Hepatocyte (in vitro differentiated cells): Measurements from ENCODE around the gene FAM193B. TPM values are rescaled to one million over a fixed set of nuclear protein-coding genes. Genes with fewer than 3 reads are reported as not detected.

ENCODE experiments used
- DNase-seq: peaks from one replicate; pipeline ENCODE4 v3.0.0-alpha.2; 2016; ENCODE audit warnings: low spot score
- H2AFZ ChIP-seq: fragments of 200-600 bp; sonication (generic); 2 replicates; pipeline ENCODE4 v1.6.0; 2016; ENCODE audit warnings: antibody characterized with exemption, mild to moderate bottlenecking
- H3K27ac ChIP-seq: fragments of 200-600 bp; sonication (generic); 2 replicates; pipeline ENCODE4 v1.5.1; 2016; ENCODE audit warnings: mild to moderate bottlenecking
- H3K27me3 ChIP-seq: fragments of 200-600 bp; sonication (generic); 2 replicates; pipeline ENCODE4 v1.6.1; 2016
- H3K36me3 ChIP-seq: fragments of 200-600 bp; sonication (generic); replicated peaks from 2 replicates; pipeline ENCODE4 v1.5.1; 2016; ENCODE audit warnings: low read depth; ENCODE audit not compliant: insufficient read depth
- H3K4me1 ChIP-seq: fragments of 200-600 bp; sonication (generic); 2 replicates; pipeline ENCODE4 v1.5.1; 2016; ENCODE audit warnings: mild to moderate bottlenecking, moderate library complexity; ENCODE audit not compliant: insufficient read depth
- H3K4me2 ChIP-seq: fragments of 200-600 bp; sonication (generic); 2 replicates; pipeline ENCODE4 v1.6.0; 2016
- H3K4me3 ChIP-seq: fragments of 200-600 bp; sonication (generic); 2 replicates; pipeline ENCODE4 v1.5.1; 2016; ENCODE audit warnings: mild to moderate bottlenecking
- H3K79me2 ChIP-seq: fragments of 200-600 bp; sonication (generic); 2 replicates; pipeline ENCODE4 v1.6.0; 2017; ENCODE audit warnings: mild to moderate bottlenecking
- H3K9me2 ChIP-seq: fragments of 200-600 bp; sonication (generic); replicated peaks from 2 replicates; pipeline ENCODE4 v1.6.0; 2017; ENCODE audit warnings: mild to moderate bottlenecking; ENCODE audit not compliant: insufficient read depth
- H3K9me3 ChIP-seq: fragments of 200-600 bp; sonication (generic); 2 replicates; pipeline ENCODE4 v1.5.1; 2016; ENCODE audit warnings: low read depth, mild to moderate bottlenecking
- H4K20me1 ChIP-seq: fragments of 200-600 bp; sonication (generic); 2 replicates; pipeline ENCODE4 v1.6.0; 2016; ENCODE audit warnings: mild to moderate bottlenecking; ENCODE audit not compliant: insufficient read depth, poor library complexity, severe bottlenecking
- CTCF ChIP-seq: fragments of 200-600 bp; sonication (generic); IDR thresholded peaks from 2 replicates; pipeline ENCODE4 v1.5.1; 2016; ENCODE audit warnings: antibody characterized with exemption, mild to moderate bottlenecking; ENCODE audit not compliant: poor library complexity
- EZH2 ChIP-seq: fragments of 200-600 bp; sonication (generic); IDR thresholded peaks from 2 replicates; pipeline ENCODE4 v1.6.1; 2016; ENCODE audit warnings: antibody characterized with exemption, mild to moderate bottlenecking, borderline replicate concordance
- EZH2phosphoT487 ChIP-seq: fragments of 200-600 bp; sonication (generic); IDR thresholded peaks from one replicate; pipeline ENCODE4 v1.6.1; 2018; ENCODE audit warnings: antibody characterized with exemption, mild to moderate bottlenecking, low read depth, moderate library complexity; ENCODE audit not compliant: unreplicated experiment, severe bottlenecking
- WGBS: methylation state at CpG from one replicate; pipeline ENCODE4 v1.1.6; 2016; ENCODE audit warnings: low lambda C conversion rate; ENCODE audit errors: missing lambda C conversion rate; 5-methylcytosine and 5-hydroxymethylcytosine counted together
- polyA plus RNA-seq: library from polyadenylated mRNA; unstranded; fragments of >200 nt; fragmentation: Nextera tagmentation; extraction: Ambion mirVana; gene quantifications from 2 replicates; pipeline ENCODE4 v1.2.1, GENCODE V29; 2016
- total RNA-seq: library from RNA; depleted of rRNA; stranded (reverse); fragments of >200 nt; gene quantifications from 2 replicates; pipeline ENCODE4 v1.2.3, GENCODE V29; 2014

FAM193B gene
- total and polyA plus RNA-seq, 2 experiments from 2014 or later = 67.6 to 76.1 TPM

- Histone ChIP-seq H3K4me3 (no peak overlapping the region), H4K20me1 (no peaks in the 10 kb centered on the region), H3K9me3 (no peaks in the 10 kb centered on the region), H3K9me2 (no peaks in the 10 kb centered on the region), H3K4me1 (peaks cover 4% of the 10 kb centered on the region), H3K79me2 (peaks cover 12% of the 10 kb centered on the region), H3K4me2 (no peak overlapping the region), H3K27ac (no peak overlapping the region), H3K36me3 (no peaks in the 10 kb centered on the region), H3K27me3 (no peaks in the 10 kb centered on the region), H2AFZ (no peak overlapping the region)
- WGBS = 96% methylated on average over 5 of the region's 5 CpGs
- no peak for DNase-seq
- no peak for TF ChIP-seq EZH2phosphoT487
These were observed 43.2 kb downstream of the FAM193B start for GRCh38 chr5:177511181-177511580.

GRCh38 chr5:177510567-177511053 lies 43.8 kb downstream of the FAM193B start:
- Histone ChIP-seq H2AFZ (no peak overlapping the region), H3K27me3 (no peaks in the 10 kb centered on the region), H3K9me2 (no peaks in the 10 kb centered on the region), H3K4me2 (no peak overlapping the region), H3K27ac (no peak overlapping the region), H3K4me3 (no peak overlapping the region), H3K4me1 (no peaks in the 10 kb centered on the region), H4K20me1 (no peaks in the 10 kb centered on the region), H3K9me3 (no peaks in the 10 kb centered on the region), H3K79me2 (peaks cover 6% of the 10 kb centered on the region), H3K36me3 (no peaks in the 10 kb centered on the region)
- TF ChIP-seq EZH2 (no peak), EZH2phosphoT487 (no peak), CTCF (no peak)
- no peak for DNase-seq
- WGBS = 94% methylated on average over 15 of the region's 15 CpGs

GRCh38 chr5:177509991-177510566 lies 44.3 kb downstream of the FAM193B start:
- no peak for DNase-seq
- H3K27me3 ChIP-seq = no peaks in the 10 kb centered on the region
- H3K9me3 ChIP-seq = no peaks in the 10 kb centered on the region
- no peak overlapping the region for H3K27ac ChIP-seq
- peaks cover under 1% of the 10 kb centered on the region for H3K79me2 ChIP-seq
- no peak overlapping the region for H3K4me2 ChIP-seq
- WGBS = 91% methylated on average over 11 of the region's 11 CpGs
- no peaks in the 10 kb centered on the region for H3K36me3 ChIP-seq
- no peak overlapping the region for H2AFZ ChIP-seq
- no peaks in the 10 kb centered on the region for H3K4me1 ChIP-seq
- TF ChIP-seq EZH2phosphoT487 (no peak), CTCF (no peak), EZH2 (no peak)
- H4K20me1 ChIP-seq = no peaks in the 10 kb centered on the region
- H3K4me3 ChIP-seq = no peak overlapping the region
- no peaks in the 10 kb centered on the region for H3K9me2 ChIP-seq

GRCh38 chr5:177509381-177509951 lies 44.9 kb downstream of the FAM193B start, which contains the start of gene DOK3:
TSS of gene DOK3 (minus strand) at chr5:177509826. CDS start at chr5:177509540, 286 bp downstream.
- DNase-seq = no peak
- Histone ChIP-seq H4K20me1 (no peaks in the 10 kb centered on the region), H3K9me3 (no peaks in the 10 kb centered on the region), H3K27me3 (no peaks in the 10 kb centered on the region), H3K4me2 (no peak within 1 kb of the TSS), H3K27ac (no peak within 1 kb of the TSS), H2AFZ (no peak within 1 kb of the TSS), H3K79me2 (no peaks in the 10 kb centered on the region), H3K4me1 (no peaks in the 10 kb centered on the region), H3K4me3 (no peak within 1 kb of the TSS), H3K9me2 (no peaks in the 10 kb centered on the region), H3K36me3 (no peaks in the 10 kb centered on the region)
- no peak for TF ChIP-seq EZH2phosphoT487
- TF ChIP-seq CTCF = no peak
- 76% methylated on average over 9 of the region's 20 CpGs for WGBS
